HCT116 (cell line): ENCODE results near the gene GABRB3. TPM values are rescaled to one million over a fixed set of nuclear protein-coding genes. Genes with fewer than 3 reads are reported as not detected.

Experiments
- ATAC-seq: fragments of 200-7000 bp; cut with Tn5 transposase; 2 replicates; pipeline ENCODE4 v1.9.1; 2020; ENCODE audit warnings: mild to moderate bottlenecking, moderate library complexity
- BruUV-seq: library from RNA; stranded (reverse); fragments of 400-500 nt; replicated peaks from 2 replicates; lab custom pipeline; 2021; lab: Mats Ljungman, UMichigan
- CTCF ChIA-PET: fragments of 300-600 bp; sonication (Branson Sonifier 250); formaldehyde crosslinking; loops from one replicate; lab custom pipeline; 2021; ENCODE audit warnings: antibody characterized with exemption; lab: Charles Lee
- POLR2A ChIA-PET: fragments of 300-600, 350-600 bp; sonication (Branson Sonifier 250); formaldehyde crosslinking; loops from one replicate; lab custom pipeline; 2021; ENCODE audit warnings: antibody characterized with exemption; lab: Charles Lee
- RAD21 ChIA-PET, 2 experiments: fragments of 300-600 bp; sonication (Branson Sonifier 250); formaldehyde crosslinking; loops; one replicate each; lab custom pipeline; 2023; ENCODE audit warnings: low total read pairs in 2 of 2; ENCODE audit not compliant: uncharacterized antibody in 2 of 2, unreplicated experiment in 2 of 2, low non-redundant PET in 1 of 2; lab: Charles Lee
- DNase-seq: peaks from one replicate; pipeline ENCODE4 v3.0.0-alpha.2; 2010; ENCODE audit warnings: low read depth, low spot score
- H2AFZ ChIP-seq: fragments of 200-600 bp; shearing (Covaris generic), sonication (generic); 2 replicates; pipeline ENCODE4 v1.6.1; 2017; ENCODE audit warnings: low read depth, mixed run types, mixed read lengths, antibody characterized with exemption, low read length; ENCODE audit not compliant: poor library complexity, severe bottlenecking
- H3K27ac ChIP-seq: 2 replicates; pipeline ENCODE4 v1.5.1; 2012; ENCODE audit warnings: low read depth, low read length
- H3K27me3 ChIP-seq: fragments of 200-600 bp; sonication (generic); 2 replicates; pipeline ENCODE4 v1.6.1; 2016; ENCODE audit warnings: mixed run types, low read length, mixed read lengths; ENCODE audit not compliant: insufficient read depth
- H3K36me3 ChIP-seq, 2 experiments: fragments of 200-500 bp in 1 of 2; fragments of 200-600 bp in 1 of 2; sonication (Bioruptor generic) in 1 of 2; sonication (generic) in 1 of 2; 2 replicates each; pipeline versions ENCODE4 v1.5.1 to v1.6.1; 2014 to 2016; ENCODE audit warnings: low read length in 2 of 2, inconsistent platforms in 1 of 2, mixed read lengths in 1 of 2, mixed run types in 1 of 2; ENCODE audit not compliant: insufficient read depth in 2 of 2, control insufficient read depth in 1 of 2
- H3K4me1 ChIP-seq, 2 experiments: fragments of 200-600 bp in 1 of 2; sonication (generic) in 1 of 2; 2 replicates each; pipeline versions ENCODE4 v1.5.1 to v1.6.1; 2012 to 2017; ENCODE audit warnings: low read length in 2 of 2, inconsistent platforms in 1 of 2, mild to moderate bottlenecking in 1 of 2, mixed read lengths in 1 of 2, mixed run types in 1 of 2, moderate library complexity in 1 of 2; ENCODE audit not compliant: insufficient read depth in 2 of 2, control insufficient read depth in 1 of 2
- H3K4me2 ChIP-seq: fragments of 200-600 bp; sonication (generic); 2 replicates; pipeline ENCODE4 v1.6.1; 2017; ENCODE audit warnings: mixed run types, low read length, mixed read lengths
- H3K4me3 ChIP-seq, 2 experiments: fragments of 200-600 bp in 1 of 2; sonication (generic) in 1 of 2; replicated peaks in 1 of 2; 2 replicates each; pipeline ENCODE4 v1.5.1; 2011 to 2016; ENCODE audit warnings: low read length in 2 of 2, control low read depth in 1 of 2, low read depth in 1 of 2, mild to moderate bottlenecking in 1 of 2, mixed read lengths in 1 of 2, mixed run types in 1 of 2
- H3K79me2 ChIP-seq: fragments of 200-600 bp; sonication (generic); 2 replicates; pipeline ENCODE4 v1.6.1; 2017; ENCODE audit warnings: mild to moderate bottlenecking, mixed run types, low read length, moderate library complexity, mixed read lengths; ENCODE audit not compliant: insufficient read depth
- H3K9ac ChIP-seq: fragments of 200-600 bp; sonication (generic); 2 replicates; pipeline ENCODE4 v1.6.1; 2016; ENCODE audit warnings: low read length, mixed read lengths
- H3K9me2 ChIP-seq: fragments of 200-600 bp; sonication (generic), shearing (Covaris generic); 2 replicates; pipeline ENCODE4 v1.6.1; 2017; ENCODE audit warnings: mixed run types, mild to moderate bottlenecking, moderate library complexity; ENCODE audit not compliant: insufficient read depth
- H3K9me3 ChIP-seq, 2 experiments: fragments of 200-500 bp in 1 of 2; fragments of 200-600 bp in 1 of 2; sonication (Bioruptor generic) in 1 of 2; sonication (generic) in 1 of 2; 2 replicates each; pipeline ENCODE4 v1.6.1; 2014 to 2017; ENCODE audit warnings: low read length in 2 of 2, mixed read lengths in 2 of 2, inconsistent platforms in 1 of 2, low read depth in 1 of 2, mild to moderate bottlenecking in 1 of 2, mixed run types in 1 of 2, moderate library complexity in 1 of 2; ENCODE audit not compliant: control insufficient read depth in 1 of 2, insufficient read depth in 1 of 2
- H4K20me1 ChIP-seq: fragments of 200-600 bp; sonication (generic), shearing (Covaris generic); 2 replicates; pipeline ENCODE4 v1.6.1; 2017; ENCODE audit warnings: mixed run types, mild to moderate bottlenecking, moderate library complexity; ENCODE audit not compliant: insufficient read depth
- CBX3 ChIP-seq: IDR thresholded peaks from 2 replicates; pipeline ENCODE4 v1.6.1; 2012; ENCODE audit warnings: low read depth
- CEBPB ChIP-seq: IDR thresholded peaks from 2 replicates; pipeline ENCODE4 v1.6.1; 2012; ENCODE audit warnings: low read depth
- EGR1 ChIP-seq: IDR thresholded peaks from 2 replicates; pipeline ENCODE4 v1.6.1; 2012; ENCODE audit warnings: low read depth
- EZH2 ChIP-seq: fragments of 200-600 bp; sonication (generic); IDR thresholded peaks from 2 replicates; pipeline ENCODE4 v1.6.1; 2017; ENCODE audit warnings: antibody characterized with exemption, mixed run types
- EZH2phosphoT487 ChIP-seq: fragments of 200-600 bp; IDR thresholded peaks from 2 replicates; pipeline ENCODE4 v1.6.1; 2018; ENCODE audit warnings: antibody characterized with exemption, borderline replicate concordance
- FOSL1 ChIP-seq: IDR thresholded peaks from 2 replicates; pipeline ENCODE4 v1.6.1; 2012; ENCODE audit warnings: low read depth
- JUND ChIP-seq: IDR thresholded peaks from 2 replicates; pipeline ENCODE4 v1.6.1; 2012
- POLR2A ChIP-seq: IDR thresholded peaks from 2 replicates; pipeline ENCODE4 v1.7.0; 2011; ENCODE audit warnings: borderline replicate concordance; ENCODE audit not compliant: insufficient read depth, insufficient read length; ENCODE audit errors: extremely low read depth
- POLR2AphosphoS5 ChIP-seq: IDR thresholded peaks from 2 replicates; pipeline ENCODE4 v1.6.1; 2011; ENCODE audit warnings: mild to moderate bottlenecking, low read depth, low read length, moderate library complexity
- SIN3A ChIP-seq: IDR thresholded peaks from 2 replicates; pipeline ENCODE4 v1.6.1; 2012; ENCODE audit warnings: low read depth
- SP1 ChIP-seq: IDR thresholded peaks from 2 replicates; pipeline ENCODE4 v1.6.1; 2012; ENCODE audit warnings: low read depth
- TCF7L2 ChIP-seq: IDR thresholded peaks from 2 replicates; pipeline ENCODE4 v1.7.0; 2011; ENCODE audit warnings: borderline replicate concordance, inconsistent platforms; ENCODE audit not compliant: insufficient read depth, insufficient read length; ENCODE audit errors: extremely low read depth
- YY1 ChIP-seq: IDR thresholded peaks from 2 replicates; pipeline ENCODE4 v1.6.1; 2011; ENCODE audit warnings: low read length, low read depth, moderate library complexity, mild to moderate bottlenecking; ENCODE audit not compliant: insufficient replicate concordance; ENCODE audit errors: extremely low read depth
- ZFX ChIP-seq: fragments of 450-650 bp; IDR thresholded peaks from 2 replicates; pipeline ENCODE4 v1.6.1; 2017
- ZNF274 ChIP-seq: fragments of 200-500 bp; sonication (Bioruptor generic); IDR thresholded peaks from 2 replicates; pipeline ENCODE4 v1.6.1; 2014; ENCODE audit warnings: mild to moderate bottlenecking, low read depth, low read length, inconsistent platforms
- intact Hi-C: fragments of 100-400 bp; cut with micrococcal nuclease; formaldehyde crosslinking; loops from 2 replicates; pipeline ENCODE4 v1.10.0; 2022
- total RNA-seq: library from RNA; stranded (reverse); gene quantifications from one replicate; pipeline ENCODE4 v1.2.1, GENCODE V29; 2021; ENCODE audit not compliant: unreplicated experiment
- TF ChIP-seq, protein P1 (sequence below): IDR thresholded peaks from 2 replicates; pipeline ENCODE4 v1.6.1; 2012; ENCODE audit warnings: low read depth
- TF ChIP-seq, protein P2 (sequence below): IDR thresholded peaks from 2 replicates; pipeline ENCODE4 v1.6.1; 2012
- TF ChIP-seq, protein P3 (sequence below): IDR thresholded peaks from 2 replicates; pipeline ENCODE4 v1.6.1; 2011; ENCODE audit warnings: mild to moderate bottlenecking, low read length, moderate library complexity; ENCODE audit not compliant: insufficient replicate concordance; ENCODE audit errors: extremely low read depth
- TF ChIP-seq, protein P4 (sequence below): IDR thresholded peaks from 2 replicates; pipeline ENCODE4 v1.6.1; 2012

The GABRB3 gene
- total RNA-seq, 1 experiment from 2014 or later: 0.52 TPM

DNA sequence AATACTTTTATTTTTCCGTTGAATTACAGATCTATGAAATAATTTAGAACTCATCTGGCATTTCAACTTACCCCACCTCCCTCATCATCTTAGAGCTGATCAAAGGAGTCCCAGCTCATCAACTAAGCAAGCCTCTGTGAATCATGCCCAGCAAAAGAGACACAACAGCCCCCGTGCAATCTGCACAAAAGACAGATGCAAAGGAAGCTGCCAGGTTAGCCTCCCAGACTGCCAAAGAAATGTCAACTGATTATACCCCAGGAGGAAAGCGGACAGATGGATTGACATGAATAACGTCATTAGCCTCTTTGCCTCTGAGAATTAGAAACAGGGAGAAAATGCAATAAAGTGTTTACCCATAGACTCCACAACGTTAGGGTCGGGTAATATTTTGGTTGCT is 75.0 kb downstream of the GABRB3 start:
- H4K20me1 ChIP-seq: no peaks in the 10 kb centered on the region
- ChIA-PET POLR2A (no interaction called here), RAD21 (no interaction called here), CTCF (no interaction called here)
- no peak overlapping the region for H3K4me2 ChIP-seq
- H3K4me1 ChIP-seq: no peaks in the 10 kb centered on the region
- no peak for TF ChIP-seq ZNF274
- TF ChIP-seq, protein P1, sequence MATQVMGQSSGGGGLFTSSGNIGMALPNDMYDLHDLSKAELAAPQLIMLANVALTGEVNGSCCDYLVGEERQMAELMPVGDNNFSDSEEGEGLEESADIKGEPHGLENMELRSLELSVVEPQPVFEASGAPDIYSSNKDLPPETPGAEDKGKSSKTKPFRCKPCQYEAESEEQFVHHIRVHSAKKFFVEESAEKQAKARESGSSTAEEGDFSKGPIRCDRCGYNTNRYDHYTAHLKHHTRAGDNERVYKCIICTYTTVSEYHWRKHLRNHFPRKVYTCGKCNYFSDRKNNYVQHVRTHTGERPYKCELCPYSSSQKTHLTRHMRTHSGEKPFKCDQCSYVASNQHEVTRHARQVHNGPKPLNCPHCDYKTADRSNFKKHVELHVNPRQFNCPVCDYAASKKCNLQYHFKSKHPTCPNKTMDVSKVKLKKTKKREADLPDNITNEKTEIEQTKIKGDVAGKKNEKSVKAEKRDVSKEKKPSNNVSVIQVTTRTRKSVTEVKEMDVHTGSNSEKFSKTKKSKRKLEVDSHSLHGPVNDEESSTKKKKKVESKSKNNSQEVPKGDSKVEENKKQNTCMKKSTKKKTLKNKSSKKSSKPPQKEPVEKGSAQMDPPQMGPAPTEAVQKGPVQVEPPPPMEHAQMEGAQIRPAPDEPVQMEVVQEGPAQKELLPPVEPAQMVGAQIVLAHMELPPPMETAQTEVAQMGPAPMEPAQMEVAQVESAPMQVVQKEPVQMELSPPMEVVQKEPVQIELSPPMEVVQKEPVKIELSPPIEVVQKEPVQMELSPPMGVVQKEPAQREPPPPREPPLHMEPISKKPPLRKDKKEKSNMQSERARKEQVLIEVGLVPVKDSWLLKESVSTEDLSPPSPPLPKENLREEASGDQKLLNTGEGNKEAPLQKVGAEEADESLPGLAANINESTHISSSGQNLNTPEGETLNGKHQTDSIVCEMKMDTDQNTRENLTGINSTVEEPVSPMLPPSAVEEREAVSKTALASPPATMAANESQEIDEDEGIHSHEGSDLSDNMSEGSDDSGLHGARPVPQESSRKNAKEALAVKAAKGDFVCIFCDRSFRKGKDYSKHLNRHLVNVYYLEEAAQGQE: no peak
- TF ChIP-seq, protein P2, sequence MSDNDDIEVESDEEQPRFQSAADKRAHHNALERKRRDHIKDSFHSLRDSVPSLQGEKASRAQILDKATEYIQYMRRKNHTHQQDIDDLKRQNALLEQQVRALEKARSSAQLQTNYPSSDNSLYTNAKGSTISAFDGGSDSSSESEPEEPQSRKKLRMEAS: no peak
- no peak for TF ChIP-seq POLR2A
- no peak for TF ChIP-seq POLR2AphosphoS5
- TF ChIP-seq, protein P3, sequence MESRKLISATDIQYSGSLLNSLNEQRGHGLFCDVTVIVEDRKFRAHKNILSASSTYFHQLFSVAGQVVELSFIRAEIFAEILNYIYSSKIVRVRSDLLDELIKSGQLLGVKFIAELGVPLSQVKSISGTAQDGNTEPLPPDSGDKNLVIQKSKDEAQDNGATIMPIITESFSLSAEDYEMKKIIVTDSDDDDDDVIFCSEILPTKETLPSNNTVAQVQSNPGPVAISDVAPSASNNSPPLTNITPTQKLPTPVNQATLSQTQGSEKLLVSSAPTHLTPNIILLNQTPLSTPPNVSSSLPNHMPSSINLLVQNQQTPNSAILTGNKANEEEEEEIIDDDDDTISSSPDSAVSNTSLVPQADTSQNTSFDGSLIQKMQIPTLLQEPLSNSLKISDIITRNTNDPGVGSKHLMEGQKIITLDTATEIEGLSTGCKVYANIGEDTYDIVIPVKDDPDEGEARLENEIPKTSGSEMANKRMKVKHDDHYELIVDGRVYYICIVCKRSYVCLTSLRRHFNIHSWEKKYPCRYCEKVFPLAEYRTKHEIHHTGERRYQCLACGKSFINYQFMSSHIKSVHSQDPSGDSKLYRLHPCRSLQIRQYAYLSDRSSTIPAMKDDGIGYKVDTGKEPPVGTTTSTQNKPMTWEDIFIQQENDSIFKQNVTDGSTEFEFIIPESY: no peak
- no peak for TF ChIP-seq JUND
- TF ChIP-seq CBX3: no peak
- no peak for TF ChIP-seq ZFX
- TF ChIP-seq, protein P4, sequence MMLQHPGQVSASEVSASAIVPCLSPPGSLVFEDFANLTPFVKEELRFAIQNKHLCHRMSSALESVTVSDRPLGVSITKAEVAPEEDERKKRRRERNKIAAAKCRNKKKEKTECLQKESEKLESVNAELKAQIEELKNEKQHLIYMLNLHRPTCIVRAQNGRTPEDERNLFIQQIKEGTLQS: no peak
- TF ChIP-seq SIN3A: no peak
- TF ChIP-seq FOSL1: no peak
- TF ChIP-seq EZH2phosphoT487: no peak
- TF ChIP-seq TCF7L2: no peak
- TF ChIP-seq EGR1: no peak
- no peak for TF ChIP-seq CEBPB
- no peak for TF ChIP-seq SP1
- no peak for TF ChIP-seq EZH2
- no peak for TF ChIP-seq YY1
- H3K4me3 ChIP-seq: no peak overlapping the region
- H3K36me3 ChIP-seq: no peaks in the 10 kb centered on the region
- no TSS peak for BruUV-seq
- peaks cover 24 to 36% of the 10 kb centered on the region in 2 experiments; a peak in 2 of 4 replicates for H3K9me3 ChIP-seq
- H3K9me2 ChIP-seq: no peaks in the 10 kb centered on the region
- intact Hi-C loops: no loop called here
- H3K27ac ChIP-seq: no peak overlapping the region
- no peaks in the 10 kb centered on the region for H3K27me3 ChIP-seq
- no peaks in the 10 kb centered on the region for H3K79me2 ChIP-seq
- ATAC-seq: no peak
- no peak overlapping the region for H2AFZ ChIP-seq
- no peak overlapping the region for H3K9ac ChIP-seq
- DNase-seq: no peak
